HPDE6-E6E7 (cell line): ENCODE data around the gene ZNF827.

Experiments
- DNase-seq: peaks from one replicate; pipeline ENCODE4 v3.0.0; 2011; ENCODE audit warnings: missing footprints; ENCODE audit errors: extremely low spot score

ZNF827 gene, protein sequence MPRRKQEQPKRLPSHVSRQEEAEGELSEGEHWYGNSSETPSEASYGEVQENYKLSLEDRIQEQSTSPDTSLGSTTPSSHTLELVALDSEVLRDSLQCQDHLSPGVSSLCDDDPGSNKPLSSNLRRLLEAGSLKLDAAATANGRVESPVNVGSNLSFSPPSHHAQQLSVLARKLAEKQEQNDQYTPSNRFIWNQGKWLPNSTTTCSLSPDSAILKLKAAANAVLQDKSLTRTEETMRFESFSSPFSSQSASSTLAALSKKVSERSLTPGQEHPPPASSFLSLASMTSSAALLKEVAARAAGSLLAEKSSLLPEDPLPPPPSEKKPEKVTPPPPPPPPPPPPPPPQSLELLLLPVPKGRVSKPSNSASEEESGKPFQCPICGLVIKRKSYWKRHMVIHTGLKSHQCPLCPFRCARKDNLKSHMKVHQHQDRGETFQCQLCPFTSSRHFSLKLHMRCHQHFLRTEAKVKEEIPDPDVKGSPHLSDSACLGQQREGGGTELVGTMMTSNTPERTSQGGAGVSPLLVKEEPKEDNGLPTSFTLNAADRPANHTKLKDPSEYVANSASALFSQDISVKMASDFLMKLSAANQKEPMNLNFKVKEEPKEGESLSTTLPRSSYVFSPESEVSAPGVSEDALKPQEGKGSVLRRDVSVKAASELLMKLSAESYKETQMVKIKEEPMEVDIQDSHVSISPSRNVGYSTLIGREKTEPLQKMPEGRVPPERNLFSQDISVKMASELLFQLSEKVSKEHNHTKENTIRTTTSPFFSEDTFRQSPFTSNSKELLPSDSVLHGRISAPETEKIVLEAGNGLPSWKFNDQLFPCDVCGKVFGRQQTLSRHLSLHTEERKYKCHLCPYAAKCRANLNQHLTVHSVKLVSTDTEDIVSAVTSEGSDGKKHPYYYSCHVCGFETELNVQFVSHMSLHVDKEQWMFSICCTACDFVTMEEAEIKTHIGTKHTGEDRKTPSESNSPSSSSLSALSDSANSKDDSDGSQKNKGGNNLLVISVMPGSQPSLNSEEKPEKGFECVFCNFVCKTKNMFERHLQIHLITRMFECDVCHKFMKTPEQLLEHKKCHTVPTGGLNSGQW

DNA sequence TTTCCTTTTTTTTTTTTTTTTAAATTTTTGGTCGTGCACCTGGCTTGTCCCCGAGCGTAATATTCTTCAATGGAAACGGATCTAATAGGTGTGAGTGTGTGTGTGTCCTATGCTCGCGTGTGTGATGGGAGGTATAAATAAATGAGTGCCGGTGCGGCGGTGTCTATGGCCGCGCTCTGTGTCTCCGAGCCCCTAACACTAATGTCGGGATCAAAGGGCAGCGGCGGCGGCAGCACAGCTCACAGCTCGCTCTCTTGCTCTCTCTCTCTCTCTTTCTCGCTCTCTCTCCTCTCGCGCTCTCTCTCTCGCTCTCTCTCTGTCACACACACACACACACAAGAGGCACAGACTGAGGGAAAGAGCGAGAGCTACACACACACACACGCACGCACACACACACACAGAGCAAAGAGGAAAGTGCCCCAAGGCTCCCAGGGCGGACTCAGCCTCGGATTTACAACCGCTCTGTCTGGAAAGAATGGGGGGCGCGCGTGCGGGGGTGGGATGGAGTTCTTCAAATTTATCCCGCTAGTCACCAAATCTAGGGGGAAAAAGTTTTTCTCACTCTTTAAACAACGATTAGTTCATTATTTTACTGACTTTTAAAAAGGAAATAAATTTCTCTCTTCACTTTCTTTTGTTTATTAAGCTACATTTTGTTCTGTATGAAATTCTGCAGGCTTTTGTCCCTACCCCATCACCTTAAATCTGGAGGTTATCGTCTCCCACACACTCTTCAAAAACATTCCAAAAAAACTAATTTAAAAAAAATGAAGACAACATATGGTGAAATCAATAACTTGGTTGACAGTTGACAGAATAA is at the start of gene ZNF827:
Gene ZNF827 (minus strand): TSS at position 206 of the 823 bp plus-strand sequence. CDS start 416 bp downstream, outside the sequence.
- DNase-seq = no peak

DNA sequence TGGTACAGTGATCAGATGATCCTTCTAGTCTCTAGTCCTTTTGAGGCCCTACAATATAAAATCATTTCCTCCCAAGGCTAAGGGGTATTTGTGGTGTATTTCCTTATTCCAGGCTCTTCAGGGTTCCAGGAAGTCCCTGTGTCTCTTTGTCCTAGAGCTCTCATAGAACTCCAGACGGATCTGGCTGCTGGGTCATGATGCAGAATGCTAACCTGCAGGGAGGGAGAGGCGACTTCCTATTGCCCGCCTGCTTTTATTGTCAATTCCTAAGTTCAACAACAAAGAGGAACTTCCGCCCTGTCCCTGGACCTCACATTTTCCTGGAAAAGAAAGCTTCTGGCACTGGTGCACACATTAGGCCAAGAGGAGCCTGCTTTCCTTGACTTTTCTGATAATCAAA is 45.9 kb upstream of the ZNF827 start:
- DNase-seq = no peak

DNA sequence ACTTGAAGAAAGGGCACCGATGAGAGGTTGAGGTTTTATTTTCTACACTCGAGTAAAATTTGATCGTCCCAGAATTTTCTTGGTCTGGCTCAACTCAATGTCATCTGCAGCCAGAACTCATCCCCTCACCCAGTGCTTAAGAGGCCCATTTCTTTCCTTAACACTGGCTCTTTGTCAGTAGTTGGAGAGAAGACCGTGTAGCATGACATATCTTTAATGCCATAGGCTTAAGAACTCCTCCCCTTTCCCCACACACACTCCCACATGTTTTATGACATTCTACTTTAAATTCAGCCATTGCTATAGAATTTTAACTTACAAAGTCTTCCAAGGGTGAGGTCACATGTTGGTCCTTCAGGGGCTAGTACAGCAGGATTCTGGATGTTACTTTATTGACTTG is 44.2 kb upstream of the ZNF827 start:
- no peak for DNase-seq

DNA sequence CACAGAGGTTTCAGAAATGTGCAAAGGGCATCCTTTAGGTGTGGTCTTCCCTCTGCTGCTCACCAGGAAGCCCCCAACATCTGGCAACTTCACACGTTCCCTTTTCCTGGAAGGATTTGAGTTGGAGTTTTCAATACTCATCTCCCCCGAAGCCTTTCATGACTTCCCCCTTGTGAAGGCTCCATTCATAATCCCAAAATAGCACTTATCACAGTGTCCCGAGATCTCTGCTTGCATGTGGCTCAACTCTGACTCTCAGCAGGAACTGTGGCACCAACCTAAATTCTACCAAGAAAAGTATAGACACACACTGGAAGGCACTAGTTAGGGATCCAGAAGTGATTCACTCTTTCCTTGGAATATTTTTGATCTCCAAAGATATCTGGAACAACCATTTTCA is 40.5 kb upstream of the ZNF827 start:
- no peak for DNase-seq

DNA sequence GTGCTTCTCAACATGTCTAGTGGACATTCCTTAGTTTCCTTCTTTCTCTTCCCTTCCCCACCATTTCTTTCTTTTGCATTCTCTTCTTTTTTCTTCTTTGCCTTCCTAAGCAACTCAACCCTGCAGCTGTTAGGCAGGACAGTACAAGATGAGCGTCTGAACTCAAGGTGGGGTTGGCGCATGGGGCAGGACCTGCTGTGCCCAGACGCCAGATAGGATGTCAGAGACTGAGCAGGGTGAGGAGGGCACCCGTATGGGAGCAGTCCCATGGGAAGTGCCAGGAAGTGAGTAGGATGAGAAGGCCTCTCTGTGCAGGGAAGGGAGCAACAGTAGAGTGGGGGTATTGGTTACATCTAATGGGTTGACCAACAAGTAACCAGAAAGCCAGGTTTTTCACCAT is 38.1 kb upstream of the ZNF827 start:
- DNase-seq = no peak

DNA sequence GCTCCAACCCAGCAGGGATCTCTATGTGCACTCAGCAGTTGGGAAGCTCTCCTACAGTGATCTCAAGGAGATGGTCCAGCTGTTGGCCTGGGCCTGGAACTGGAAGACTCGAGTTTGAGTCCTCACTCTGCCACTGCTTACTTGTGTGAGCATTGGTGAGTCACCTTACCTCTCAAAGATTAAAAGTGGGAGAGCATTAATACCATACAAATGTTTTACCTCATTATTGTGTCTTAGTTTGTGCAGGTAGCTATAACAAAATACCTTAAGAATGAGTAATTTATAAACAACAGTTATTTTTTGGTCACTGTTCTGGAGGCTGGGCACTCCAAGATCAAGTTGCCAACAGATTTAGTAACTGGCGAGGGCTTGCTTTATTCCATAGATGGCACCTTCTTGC is 21.4 kb upstream of the ZNF827 start:
- no peak for DNase-seq

DNA sequence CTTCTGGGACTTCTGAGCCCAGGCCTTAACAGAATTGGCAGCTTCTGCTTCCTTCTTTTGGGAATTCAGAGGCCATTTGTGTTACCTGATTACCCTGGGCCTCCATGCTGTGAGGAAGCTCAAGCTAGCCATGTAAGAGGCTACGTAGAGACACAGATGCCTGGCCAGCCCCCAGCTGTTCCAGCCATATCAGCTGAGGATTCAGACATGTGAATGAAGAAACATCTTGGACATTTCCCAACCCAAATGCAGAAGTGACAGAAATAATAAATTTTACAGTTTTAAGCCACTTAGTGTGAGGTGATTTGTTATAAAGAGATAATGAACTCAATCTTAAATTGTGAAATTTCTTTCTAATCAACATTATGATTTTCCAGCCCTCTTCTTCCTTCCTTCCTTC is 18.7 kb upstream of the ZNF827 start:
- no peak for DNase-seq

DNA sequence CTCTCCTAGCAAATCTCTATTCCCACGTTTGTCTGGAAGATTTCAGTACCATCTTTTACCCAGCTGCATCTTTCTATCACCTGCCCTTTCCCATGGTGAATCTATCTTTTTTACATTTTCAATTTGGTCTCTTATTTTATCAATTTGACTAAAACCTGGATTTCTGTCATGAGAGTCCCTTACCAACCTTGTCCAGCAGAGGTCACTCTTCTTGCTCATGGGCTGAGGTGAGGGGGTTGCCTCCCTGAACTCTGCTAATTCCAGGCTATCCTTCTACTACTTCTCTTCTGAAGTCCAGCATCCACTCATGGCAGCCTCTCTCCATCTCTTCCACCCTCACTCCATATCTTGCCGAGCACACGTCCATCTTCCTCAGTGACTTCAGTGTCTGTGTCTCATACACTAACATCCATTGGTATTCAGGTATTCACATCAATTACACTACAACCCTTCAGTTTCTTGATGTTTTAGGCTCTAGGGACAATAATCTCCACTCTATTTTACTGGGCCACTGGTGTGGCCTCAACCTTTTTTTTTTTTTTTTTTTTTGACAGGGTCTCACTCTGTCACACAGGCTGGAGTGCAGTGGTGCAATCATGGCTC is 17.8 kb upstream of the ZNF827 start:
- DNase-seq = no peak

DNA sequence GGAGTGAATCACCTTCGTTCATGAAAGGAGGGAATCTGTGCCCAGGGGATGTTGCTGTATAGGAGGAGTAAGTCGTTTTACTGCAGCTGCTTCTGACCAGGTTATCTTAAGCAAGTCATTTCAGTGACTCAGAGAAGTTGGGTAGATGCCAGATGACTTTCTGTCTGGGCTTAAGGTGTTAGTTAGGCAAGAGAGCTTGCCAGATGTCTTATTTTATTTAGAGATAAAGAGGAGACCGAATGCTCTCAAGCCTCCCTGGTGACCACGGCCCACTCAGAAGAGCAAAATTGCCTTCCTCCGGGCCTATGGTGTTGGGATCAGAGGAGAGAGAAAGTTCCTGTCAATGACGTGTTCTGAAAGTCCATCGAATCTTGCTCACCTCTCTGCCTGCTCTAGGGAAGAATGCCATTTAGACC is 16.3 kb upstream of the ZNF827 start:
- peak; percentile 89 for DNase-seq

DNA sequence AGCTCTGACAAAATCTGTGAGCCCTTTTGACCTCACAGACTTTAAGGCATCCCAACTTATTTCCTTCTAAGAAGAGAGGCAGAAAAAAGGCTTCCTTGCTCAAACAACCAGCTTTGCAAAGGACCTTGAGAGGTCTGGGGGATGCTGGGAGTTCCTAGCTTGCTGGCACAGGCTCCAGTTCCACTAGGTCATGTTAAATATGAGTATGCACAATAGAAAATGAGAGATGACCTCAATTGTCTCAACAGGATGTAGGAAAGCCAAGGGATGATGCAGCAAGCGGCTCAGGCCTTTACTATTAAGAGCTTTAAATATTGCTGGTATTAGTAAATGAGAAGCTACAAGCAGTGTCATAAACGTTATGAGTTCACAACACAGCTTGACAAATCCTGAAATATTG is 13.3 kb upstream of the ZNF827 start:
- DNase-seq = no peak

DNA sequence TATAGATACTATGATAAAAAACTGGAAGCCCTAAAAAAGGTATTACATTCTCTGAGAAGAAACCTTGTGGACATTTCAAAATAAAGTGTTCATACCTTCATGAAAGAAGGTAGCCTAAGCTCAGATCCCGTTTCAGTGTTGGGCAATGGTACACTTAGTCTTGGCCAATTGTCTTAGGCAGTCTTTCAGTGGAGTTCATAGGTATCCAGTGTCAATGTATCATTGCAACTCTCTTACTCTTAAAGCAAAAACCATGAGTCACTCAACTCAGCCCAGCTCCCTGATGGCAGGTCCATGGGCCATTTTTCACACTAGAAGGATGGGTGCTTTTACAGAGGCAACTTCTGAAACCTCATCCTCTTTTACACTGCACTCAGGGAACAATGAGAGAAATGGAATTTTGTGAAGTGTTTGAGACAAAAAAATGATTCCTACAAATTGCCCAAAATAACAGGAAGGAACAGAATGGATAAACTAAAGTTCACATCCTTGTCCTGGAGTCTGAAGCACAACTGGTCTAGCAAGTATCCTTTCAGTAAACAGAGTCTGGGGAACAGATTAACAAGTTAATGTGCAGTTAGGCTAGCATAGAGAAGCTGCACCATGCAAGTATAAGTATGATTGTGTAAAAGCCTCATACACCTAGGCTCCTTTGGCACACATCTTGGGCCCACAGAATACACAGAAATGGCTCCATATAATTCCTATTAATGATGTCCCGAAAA is 7.0 kb upstream of the ZNF827 start:
- peak; percentile 41 for DNase-seq

DNA sequence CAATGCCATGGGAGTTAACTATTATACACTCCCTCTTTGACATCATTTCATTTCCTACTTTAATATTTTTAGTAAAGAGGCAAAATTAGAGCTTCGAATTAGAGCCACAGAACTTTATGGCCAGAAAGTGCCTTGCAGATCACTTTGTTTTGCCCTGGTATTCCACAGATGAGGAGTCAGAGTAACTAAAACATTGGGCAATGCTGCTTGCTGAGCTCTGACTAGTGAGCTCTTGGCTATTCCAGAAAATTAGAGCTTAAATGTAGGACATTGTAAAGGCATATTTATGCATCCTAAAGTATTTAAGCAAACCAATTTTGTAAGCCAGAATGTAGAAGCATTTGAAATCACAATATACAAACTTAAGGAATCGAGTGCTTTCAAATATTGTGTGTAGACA is 6.3 kb upstream of the ZNF827 start:
- DNase-seq = no peak

DNA sequence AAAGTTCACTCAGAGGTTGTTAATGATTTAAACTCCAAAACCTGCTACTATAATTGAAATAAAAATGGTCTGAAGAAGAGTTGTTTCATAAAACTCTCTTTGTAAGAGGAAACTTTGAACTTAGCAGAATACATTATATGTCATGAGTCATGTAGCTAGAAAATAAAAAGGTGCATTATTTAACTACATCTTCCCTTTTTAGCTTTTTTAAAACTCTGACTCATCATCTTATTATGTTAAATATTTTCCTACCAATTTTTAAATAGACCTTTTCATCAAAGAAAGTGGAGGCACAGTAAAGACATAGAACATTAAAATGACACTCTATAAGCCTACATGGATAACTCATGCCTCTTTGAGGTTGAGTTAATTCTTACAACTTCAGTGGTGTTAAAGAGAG is 1.2 kb upstream of the ZNF827 start:
- DNase-seq = no peak

DNA sequence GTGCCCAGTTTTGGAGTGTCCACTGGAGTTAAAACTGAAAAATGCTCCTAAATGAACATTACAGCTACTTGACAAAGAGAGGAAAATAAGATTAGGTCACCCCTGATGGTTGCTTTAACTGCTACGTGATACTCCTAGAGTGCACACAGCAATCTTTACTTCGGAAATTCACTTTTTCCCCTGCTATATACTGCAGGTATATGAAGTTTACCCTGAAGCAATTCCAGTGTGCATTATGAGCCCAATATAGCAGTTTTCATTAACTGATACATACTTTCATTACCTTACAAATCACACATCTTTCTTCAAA is 773 bp upstream of the ZNF827 start:
- DNase-seq = no peak

DNA sequence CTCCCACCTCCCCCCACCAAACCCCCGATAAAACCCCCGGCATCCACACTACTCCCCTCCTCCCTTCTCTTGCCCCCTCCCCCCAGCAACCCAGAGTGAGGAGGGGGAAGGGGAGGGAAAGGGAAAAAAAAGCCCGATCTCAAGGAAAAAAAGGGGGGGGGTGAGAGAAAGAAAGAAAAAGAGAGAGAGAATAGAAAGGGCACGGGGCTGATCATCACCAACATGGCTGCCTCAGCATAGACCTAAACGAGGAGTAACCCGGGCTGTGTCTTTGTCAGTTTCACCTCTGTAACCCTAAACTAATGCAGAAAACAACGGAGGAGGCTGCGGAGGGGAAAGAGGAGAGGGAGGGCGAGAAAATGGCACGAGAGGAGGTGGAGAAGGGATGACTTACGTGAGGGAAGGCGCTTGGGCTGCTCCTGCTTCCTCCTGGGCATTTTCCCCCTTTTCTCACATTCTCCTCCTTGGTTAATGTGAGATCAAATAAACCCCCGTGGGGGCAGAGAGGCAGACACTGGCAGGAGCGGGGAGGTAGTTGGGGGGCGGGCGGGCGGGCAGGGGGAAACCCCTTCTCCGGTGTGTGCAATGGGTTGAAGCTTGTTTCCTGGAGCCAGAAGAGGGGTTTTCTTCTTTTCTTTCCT is 532 bp downstream of the ZNF827 start:
- peak; percentile 23 for DNase-seq

DNA sequence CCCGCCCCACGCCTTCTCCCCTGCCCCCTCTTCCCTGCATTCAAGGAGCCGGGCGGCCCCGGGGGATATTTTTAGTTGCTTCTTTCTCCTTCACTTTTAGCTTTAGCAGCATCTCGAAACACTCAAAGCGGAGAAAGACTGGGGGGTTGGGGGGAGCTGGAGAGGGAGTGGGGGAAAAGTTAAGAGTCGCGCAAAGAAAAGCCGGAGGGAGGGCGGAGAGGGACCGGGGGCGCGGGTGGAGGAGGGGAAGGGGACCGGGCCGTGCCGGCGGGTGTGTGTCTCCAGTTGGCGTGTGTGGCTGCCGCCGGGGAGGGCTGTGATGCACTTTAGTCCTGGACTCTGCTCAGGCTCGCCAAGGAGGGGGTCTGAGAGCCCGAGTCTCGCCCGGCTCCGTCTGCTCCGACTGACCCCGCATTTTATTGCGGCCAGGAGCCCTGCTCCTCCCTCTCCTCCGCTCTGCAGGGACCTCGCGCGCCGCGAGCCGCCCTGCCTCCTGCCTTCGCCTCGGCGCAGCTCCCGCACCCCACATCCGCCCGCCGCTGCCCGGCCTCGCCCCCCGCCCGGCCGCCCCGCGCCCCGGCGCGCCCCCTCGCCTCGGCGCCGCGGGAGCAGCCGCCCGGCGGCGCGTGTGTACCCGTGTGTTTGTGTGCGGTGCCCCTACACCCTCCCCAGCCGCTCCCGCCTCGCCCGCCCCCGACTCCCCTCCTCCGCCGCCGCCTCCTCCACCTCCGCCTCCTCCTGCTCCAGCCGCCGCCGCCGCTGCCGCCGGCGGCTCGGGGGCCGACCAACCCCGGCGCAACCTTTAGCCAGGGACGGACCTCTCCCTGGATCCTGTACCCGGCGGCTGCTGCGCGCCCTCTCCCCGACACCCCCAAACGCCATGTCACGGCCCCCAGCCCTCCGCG is 1.4 kb downstream of the ZNF827 start:
- peak; percentile 27 for DNase-seq

DNA sequence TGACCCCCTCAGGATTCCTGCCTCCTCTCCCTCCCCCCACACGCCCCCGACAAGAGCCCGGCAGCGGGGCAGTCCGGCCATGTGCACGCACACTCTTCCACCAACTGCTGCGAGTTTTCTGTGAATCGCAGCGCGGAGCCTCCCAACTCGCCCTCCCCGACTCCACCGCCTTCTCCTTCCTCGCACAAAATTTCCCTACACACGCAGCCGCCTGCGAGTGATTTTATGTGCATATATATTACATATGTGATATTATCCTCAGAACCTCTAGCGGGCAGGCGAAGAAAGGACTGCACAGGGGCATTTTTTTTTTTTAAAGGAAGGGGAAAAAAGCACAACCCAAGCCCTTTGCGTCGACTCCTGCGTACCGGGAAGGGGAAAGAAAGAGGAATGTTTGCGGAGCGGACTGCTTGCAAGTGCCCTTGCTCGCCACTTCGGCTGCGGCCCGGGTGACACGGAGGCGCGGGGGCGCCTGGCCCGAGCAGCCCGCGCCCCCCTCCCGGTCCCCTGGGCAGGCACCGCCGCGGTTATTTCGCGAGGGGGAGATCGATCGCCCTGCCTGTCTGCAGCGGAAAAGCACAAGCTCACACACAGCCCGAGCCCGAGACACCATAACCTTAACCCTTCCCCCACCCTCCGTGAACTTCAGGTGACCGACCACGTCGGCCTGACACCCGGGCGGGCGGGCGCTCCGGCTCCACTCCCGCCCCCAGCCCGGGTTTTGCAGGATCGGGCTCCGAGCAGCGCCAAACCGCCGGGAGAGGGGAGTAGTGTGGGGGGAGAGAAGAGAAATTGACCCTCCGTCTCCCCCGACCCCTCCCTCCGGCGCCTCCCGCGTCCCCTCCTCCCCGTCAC is 2.3 kb downstream of the ZNF827 start:
- DNase-seq = peak; percentile 53
